NCI-H2196 treated with DMSO at 0.1 percent for 48 hours (cell line): ENCODE results near the gene PHKB.
A peak's percentile ranks its signal among the peaks of the same experiment; 100 is the strongest.

Experiments used
- DNase-seq: peaks from one replicate; lab custom pipeline; 2025; ENCODE audit not compliant: unreplicated experiment; lab: John Stamatoyannopoulos, UW

PHKB gene

GRCh38 chr16:47721006-47721637 lies 260.0 kb downstream of the PHKB start:
- DNase-seq, result no peak

DNA sequence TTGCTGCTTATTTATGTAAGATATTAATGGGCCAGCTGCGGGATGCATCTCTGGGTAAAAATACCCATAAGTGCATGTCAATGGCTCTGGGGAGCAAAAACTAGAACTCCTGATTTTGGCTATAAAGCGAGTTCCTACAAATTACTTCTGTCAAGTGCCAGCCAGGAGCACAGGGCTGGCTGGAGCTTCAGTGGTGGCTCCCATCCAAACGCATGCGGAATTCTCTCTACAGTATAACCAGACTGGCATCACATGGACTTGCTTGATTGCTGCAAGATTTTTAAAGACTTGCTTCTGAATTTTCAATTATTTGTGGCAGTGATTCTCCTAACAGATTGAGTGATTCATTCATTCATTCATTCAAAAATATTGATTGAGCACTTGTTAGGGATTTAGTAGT lies 260.9 kb downstream of the PHKB start:
- DNase-seq, result no peak

DNA sequence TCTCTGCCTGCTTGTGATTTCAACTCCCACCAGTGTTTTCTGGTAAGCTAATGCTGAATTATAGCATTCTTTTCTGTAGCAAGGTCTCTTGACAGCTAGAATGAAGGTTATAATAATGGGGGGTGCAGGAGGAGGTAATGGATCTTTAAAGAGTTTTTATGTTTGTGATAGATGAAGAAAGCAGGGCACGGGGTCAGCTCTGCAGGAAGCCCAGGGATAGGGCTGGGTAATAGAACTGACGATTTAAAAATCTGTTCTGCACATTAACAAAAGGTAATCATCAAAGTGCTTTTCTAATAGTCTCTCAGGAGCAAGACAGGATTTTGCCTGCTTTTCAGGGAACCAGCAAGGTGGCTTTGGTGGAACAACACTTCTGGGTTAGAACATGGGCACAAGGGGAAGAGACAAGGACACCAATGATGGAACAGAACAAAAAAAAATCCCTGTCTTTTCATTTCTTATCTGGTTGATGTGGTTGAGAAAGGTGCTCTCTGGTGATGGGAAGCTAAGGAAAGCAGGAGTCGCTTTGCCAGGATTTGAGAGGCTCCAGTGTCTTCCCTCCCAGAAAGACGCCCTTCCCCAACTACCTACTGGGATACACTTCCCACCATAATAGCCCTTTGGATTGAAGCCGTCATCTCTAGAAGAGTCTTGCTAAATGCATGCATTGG lies 263.1 kb downstream of the PHKB start:
- DNase-seq, result no peak

DNA sequence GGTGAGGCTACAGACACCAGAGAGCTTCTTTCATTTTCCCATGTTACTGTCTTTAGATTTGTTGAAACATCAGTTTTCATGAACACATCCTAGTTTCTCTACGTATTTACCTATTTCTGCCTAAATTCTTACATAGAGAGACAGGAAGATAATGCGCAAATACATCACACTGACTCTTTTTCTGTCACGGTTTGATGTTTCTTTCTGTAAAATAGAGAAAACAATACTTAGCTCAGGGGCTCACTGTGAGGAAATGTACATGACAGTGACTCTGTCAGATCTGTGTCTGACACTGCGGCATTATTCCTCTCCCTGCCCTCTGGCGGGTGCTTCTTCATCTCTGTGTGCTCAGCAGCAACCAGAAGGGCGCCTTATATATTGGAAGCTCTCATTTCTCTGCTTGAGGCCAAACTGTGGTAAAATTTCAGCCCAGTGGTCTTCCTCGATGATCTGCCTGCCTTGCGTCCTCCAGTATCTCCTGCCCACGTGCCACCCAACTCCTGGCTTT lies 264.1 kb downstream of the PHKB start:
- DNase-seq, result no peak

DNA sequence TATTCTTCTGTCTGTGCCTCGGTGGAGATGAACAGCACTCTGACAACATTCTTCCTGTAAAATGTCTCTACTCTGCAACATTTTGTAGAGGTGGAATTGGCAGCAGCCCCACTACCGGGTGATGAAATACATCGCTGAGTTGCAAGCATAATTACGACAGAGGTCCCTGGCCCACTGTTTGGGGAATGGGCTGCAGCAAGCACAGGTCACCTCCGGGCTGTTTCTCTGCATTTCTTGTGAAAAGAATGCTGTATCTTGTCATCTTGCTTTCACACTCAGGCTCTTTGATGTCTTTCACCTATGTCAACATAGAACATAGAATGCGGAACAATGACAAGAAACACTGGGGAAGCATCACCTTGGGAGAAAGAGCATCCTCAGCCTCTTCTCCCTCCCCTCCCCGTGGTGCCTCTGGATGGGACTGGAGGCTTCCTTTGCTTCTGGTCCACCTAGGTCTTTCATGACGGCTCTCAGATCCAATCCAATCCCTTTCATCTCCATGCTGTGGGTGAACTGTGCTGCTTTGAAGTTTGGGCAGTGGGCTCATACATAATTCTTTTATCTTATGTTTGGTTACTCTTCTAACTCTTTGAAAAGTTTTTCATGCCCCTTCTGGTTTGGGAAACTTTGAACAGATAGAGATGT lies 265.0 kb downstream of the PHKB start:
- DNase-seq, result no peak

GRCh38 chr16:47727131-47727530 lies 266.0 kb downstream of the PHKB start:
- DNase-seq, result no peak

DNA sequence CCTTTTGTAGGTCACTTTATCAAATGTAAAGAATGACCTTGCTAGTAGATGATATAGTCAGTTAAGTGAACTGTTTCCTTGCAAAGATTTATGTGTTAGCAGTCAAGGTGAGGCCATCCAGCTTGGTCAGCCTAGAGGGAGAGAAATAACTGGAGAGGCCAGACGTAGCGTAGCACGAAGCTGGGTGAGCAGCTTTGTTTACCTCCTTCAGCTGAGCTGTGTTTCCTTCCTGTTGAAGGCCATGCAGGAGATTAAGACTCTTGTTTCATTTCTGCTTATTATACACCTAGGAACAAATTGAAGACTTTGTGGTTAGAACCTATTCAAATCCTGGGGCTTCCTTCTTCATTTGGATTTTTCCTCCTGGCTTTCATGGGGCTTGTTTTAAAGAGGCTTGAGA lies 267.1 kb downstream of the PHKB start:
- no peak for DNase-seq

DNA sequence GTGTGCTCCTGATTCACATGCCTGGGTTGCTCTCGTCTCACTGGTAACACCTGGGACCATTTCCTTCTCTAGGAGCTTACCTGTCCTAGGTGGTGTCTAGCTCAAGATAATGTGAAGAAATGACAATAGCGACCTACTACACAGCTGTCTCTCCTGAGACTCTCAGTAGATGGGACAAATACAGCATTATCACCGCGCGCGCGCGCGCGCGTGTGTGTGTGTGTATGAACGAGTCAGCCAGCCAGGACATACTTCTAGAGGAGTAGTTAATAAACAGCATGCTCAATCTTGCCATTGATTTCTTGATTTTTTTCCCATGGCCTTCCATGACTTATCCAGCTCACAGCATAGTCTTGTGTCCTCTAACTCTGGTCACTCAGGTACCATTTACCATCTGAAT lies 268.6 kb downstream of the PHKB start:
- no peak for DNase-seq

GRCh38 chr16:47731252-47731651 lies 270.1 kb downstream of the PHKB start:
- no peak for DNase-seq

GRCh38 chr16:47732122-47732521 lies 271.0 kb downstream of the PHKB start:
- no peak for DNase-seq

DNA sequence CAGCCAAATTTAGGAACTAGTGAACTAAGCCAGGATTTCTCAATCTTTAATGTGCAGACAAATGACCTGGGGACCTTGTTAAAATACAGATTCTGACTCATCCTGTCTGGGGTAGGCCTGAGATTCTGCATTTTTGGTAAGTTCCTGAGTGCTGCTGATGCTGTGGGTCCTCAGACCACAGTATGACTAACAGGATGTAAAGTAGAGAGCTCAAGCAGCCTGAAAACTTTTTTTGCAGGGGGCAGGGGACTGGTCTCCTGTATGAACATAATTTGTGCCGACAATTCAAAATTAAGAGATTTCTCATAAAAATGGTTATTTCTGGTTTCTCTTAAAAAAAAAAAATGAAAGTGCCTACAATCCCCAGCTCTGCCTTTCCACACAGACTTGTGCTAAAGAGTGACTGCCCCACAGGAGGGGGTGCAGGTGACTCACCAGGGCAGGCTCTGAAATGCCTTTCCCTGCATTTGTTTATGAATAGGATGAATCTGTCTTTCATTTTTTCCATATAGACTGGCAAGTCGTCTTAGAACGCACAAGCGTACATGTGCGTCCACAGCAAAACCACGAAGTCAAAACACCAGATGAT lies 271.5 kb downstream of the PHKB start:
- no peak for DNase-seq

GRCh38 chr16:47734081-47734857 lies 273.1 kb downstream of the PHKB start:
- DNase-seq, result no peak

GRCh38 chr16:47734987-47735594 lies 274.0 kb downstream of the PHKB start:
- DNase-seq, result peak; percentile 2

- no peak for DNase-seq
These were observed 289.2 kb downstream of the PHKB start for GRCh38 chr16:47750371-47750770.
